Endodermal cell (in vitro differentiated cells): ENCODE results near the gene C10orf67. TPM values are rescaled to one million over a fixed set of nuclear protein-coding genes. Genes with fewer than 3 reads are reported as not detected.
"Not testable (repeated sequence)": the region's sequence is repeated elsewhere in the genome, so short reads cannot be mapped to it uniquely, and the experiment has no call there.

Experiments used
- DNase-seq: peaks from one replicate; pipeline ENCODE4 v3.0.0-alpha.2; 2017
- H3K27ac ChIP-seq: 2 replicates; pipeline ENCODE4 v1.5.1; 2013; ENCODE audit warnings: mild to moderate bottlenecking, low read depth, low read length, moderate library complexity
- H3K27me3 ChIP-seq: 2 replicates; pipeline ENCODE4 v1.6.1; 2013; ENCODE audit warnings: mild to moderate bottlenecking, low read length, moderate library complexity; ENCODE audit not compliant: insufficient read depth, control insufficient read depth, poor library complexity, severe bottlenecking
- H3K36me3 ChIP-seq: 2 replicates; pipeline ENCODE4 v1.7.0; 2013; ENCODE audit warnings: mild to moderate bottlenecking, low read length, moderate library complexity; ENCODE audit not compliant: control insufficient read depth, insufficient read depth
- H3K4me1 ChIP-seq: one replicate; pipeline ENCODE4 v1.7.0; 2013; ENCODE audit warnings: low read length; ENCODE audit not compliant: control insufficient read depth, insufficient read depth
- H3K4me3 ChIP-seq: 2 replicates; pipeline ENCODE4 v1.5.1; 2013; ENCODE audit warnings: mild to moderate bottlenecking, low read length, moderate library complexity
- H3K9ac ChIP-seq: 2 replicates; pipeline ENCODE4 v1.6.1; 2013; ENCODE audit warnings: mild to moderate bottlenecking, low read length, moderate library complexity; ENCODE audit not compliant: poor library complexity, severe bottlenecking; ENCODE audit errors: extremely low read depth
- H3K9me3 ChIP-seq: 2 replicates; pipeline ENCODE4 v1.6.1; 2013; ENCODE audit warnings: mild to moderate bottlenecking, low read length, moderate library complexity; ENCODE audit not compliant: control insufficient read depth
- H3K27ac Mint-ChIP-seq: 2 replicates; pipeline ENCODE4 v1.8.0; 2020; ENCODE audit warnings: mixed read lengths
- H3K27me3 Mint-ChIP-seq: 2 replicates; pipeline ENCODE4 v1.8.0; 2021; ENCODE audit warnings: mild to moderate bottlenecking, mixed read lengths; ENCODE audit not compliant: insufficient read depth
- H3K36me3 Mint-ChIP-seq: 2 replicates; pipeline ENCODE4 v1.8.0; 2020; ENCODE audit warnings: low read depth, mixed read lengths
- H3K4me1 Mint-ChIP-seq: 2 replicates; pipeline ENCODE4 v1.8.0; 2020; ENCODE audit warnings: mixed read lengths
- H3K4me3 Mint-ChIP-seq: 2 replicates; pipeline ENCODE4 v1.8.0; 2020; ENCODE audit warnings: mild to moderate bottlenecking, moderate library complexity, mixed read lengths
- H3K9me3 Mint-ChIP-seq: 2 replicates; pipeline ENCODE4 v1.8.0; 2020; ENCODE audit warnings: mild to moderate bottlenecking, mixed read lengths
- CTCF ChIP-seq: fragments of 200-600 bp; sonication (generic); conservative IDR thresholded peaks from 2 replicates; pipeline ENCODE4 v1.5.0; 2021; ENCODE audit warnings: antibody characterized with exemption, mild to moderate bottlenecking
- WGBS, 2 experiments: methylation state at CpG; one replicate each; pipeline versions ENCODE4 v1.1.5 to v1.1.7; 2013; ENCODE audit warnings: missing lambda C conversion rate in 2 of 2, mixed read lengths in 1 of 2; ENCODE audit not compliant: insufficient coverage in 1 of 2, insufficient read length in 1 of 2; 5-methylcytosine and 5-hydroxymethylcytosine counted together
- total RNA-seq, 2 donors: library from RNA; stranded (reverse); fragmentation: NEBNext Ultra II Directional in 1 of 2; extraction: Animal tissue kit (Norgen Biotek cat#: 25700) in 1 of 2; gene quantifications; 2 replicates in 1 of 2; 3 replicates in 1 of 2; pipeline ENCODE4 v1.2.1, GENCODE V29; 2021

The C10orf67 gene
- total RNA-seq, 2 donors from 2014 or later = not detected

GRCh38 chr10:23310404-23310803, 34.2 kb downstream of the C10orf67 start:
- Histone ChIP-seq H3K4me1 (no peaks in the 10 kb centered on the region), H3K36me3 (no peaks in the 10 kb centered on the region), H3K27ac (no peak overlapping the region), H3K9ac (no peak overlapping the region), H3K27me3 (peaks cover 4% of the 10 kb centered on the region), H3K9me3 (no peaks in the 10 kb centered on the region), H3K4me3 (no peak overlapping the region)
- no peaks in the 10 kb centered on the region for H3K4me1 Mint-ChIP-seq
- H3K4me3 Mint-ChIP-seq = no peak overlapping the region
- TF ChIP-seq CTCF = no peak
- H3K27ac Mint-ChIP-seq = no peak overlapping the region
- 20 to 60% methylated on average over 1 of the region's 1 CpG for WGBS, 2 experiments
- no peaks in the 10 kb centered on the region for H3K27me3 Mint-ChIP-seq
- no peaks in the 10 kb centered on the region for H3K36me3 Mint-ChIP-seq
- DNase-seq = no peak
- no peaks in the 10 kb centered on the region for H3K9me3 Mint-ChIP-seq

GRCh38 chr10:23299961-23300360, 44.6 kb downstream of the C10orf67 start:
- H3K9me3 Mint-ChIP-seq, H3K36me3 Mint-ChIP-seq, H3K4me3 ChIP-seq, H3K27me3 Mint-ChIP-seq, H3K27me3 ChIP-seq, H3K27ac ChIP-seq, H3K36me3 ChIP-seq, H3K4me1 Mint-ChIP-seq, H3K9ac ChIP-seq, H3K9me3 ChIP-seq, H3K4me1 ChIP-seq, H3K4me3 Mint-ChIP-seq, DNase-seq, H3K27ac Mint-ChIP-seq: not testable (repeated sequence)
- 86 to 97% methylated on average over 4 to 7 of the region's 7 CpGs for WGBS, 2 experiments

- Mint-ChIP-seq H3K27me3 (no peaks in the 10 kb centered on the region), H3K4me3 (no peak overlapping the region), H3K27ac (no peak overlapping the region), H3K4me1 (no peaks in the 10 kb centered on the region), H3K36me3 (no peaks in the 10 kb centered on the region), H3K9me3 (no peaks in the 10 kb centered on the region)
- H3K27ac ChIP-seq = no peak overlapping the region
- peak; percentile 82 for TF ChIP-seq CTCF
- WGBS, 2 experiments = 20 to 66% methylated on average over 1 to 5 of the region's 5 CpGs
- H3K36me3 ChIP-seq = no peaks in the 10 kb centered on the region
- no peak overlapping the region for H3K4me3 ChIP-seq
- H3K27me3 ChIP-seq = no peaks in the 10 kb centered on the region
- no peaks in the 10 kb centered on the region for H3K4me1 ChIP-seq
- H3K9ac ChIP-seq = no peak overlapping the region
- H3K9me3 ChIP-seq = no peaks in the 10 kb centered on the region
- no peak for DNase-seq
Measured at GRCh38 chr10:23294638-23295247, 49.9 kb downstream of the C10orf67 start.
